Duodenal mucosa (tissue), 2 donors: Measurements from ENCODE around the gene FAM83B.

Experiments
- H3K27ac ChIP-seq: one replicate; pipeline ENCODE4 v1.7.0; 2013; ENCODE audit warnings: low read depth, low read length
- H3K27me3 ChIP-seq, 2 donors: one replicate each; pipeline ENCODE4 v1.7.0; 2013; ENCODE audit warnings: low read length in 2 of 2, control low read depth in 1 of 2; ENCODE audit not compliant: insufficient read depth in 2 of 2, control insufficient read depth in 1 of 2
- H3K36me3 ChIP-seq, 2 donors: one replicate each; pipeline ENCODE4 v1.7.0; 2013; ENCODE audit warnings: low read length in 2 of 2, control low read depth in 1 of 2; ENCODE audit not compliant: insufficient read depth in 2 of 2, control insufficient read depth in 1 of 2
- H3K4me1 ChIP-seq, 2 donors: one replicate each; pipeline ENCODE4 v1.7.0; 2013; ENCODE audit warnings: low read length in 2 of 2, control low read depth in 1 of 2; ENCODE audit not compliant: insufficient read depth in 2 of 2, control insufficient read depth in 1 of 2
- H3K4me3 ChIP-seq, 2 donors: one replicate each; pipeline ENCODE4 v1.7.0; 2013; ENCODE audit warnings: low read length in 2 of 2, low read depth in 1 of 2
- H3K9ac ChIP-seq, 2 donors: one replicate each; pipeline ENCODE4 v1.7.0; 2013; ENCODE audit warnings: low read length in 2 of 2, low read depth in 1 of 2
- H3K9me3 ChIP-seq, 2 donors: one replicate each; pipeline ENCODE4 v1.7.0; 2013; ENCODE audit warnings: low read length in 2 of 2, control low read depth in 1 of 2; ENCODE audit not compliant: control insufficient read depth in 1 of 2

Gene FAM83B

GRCh38 chr6:54910431-54910884, 63.9 kb downstream of the FAM83B start:
- H3K4me3 ChIP-seq = peak overlapping the region; percentile 24 to 40
- no peak overlapping the region for H3K27ac ChIP-seq
- no peak overlapping the region for H3K9ac ChIP-seq
- H3K27me3 ChIP-seq = no peaks in the 10 kb centered on the region
- no peaks in the 10 kb centered on the region for H3K36me3 ChIP-seq
- H3K9me3 ChIP-seq = no peaks in the 10 kb centered on the region
- H3K4me1 ChIP-seq = peaks cover 4 to 7% of the 10 kb centered on the region in 2 donors

DNA sequence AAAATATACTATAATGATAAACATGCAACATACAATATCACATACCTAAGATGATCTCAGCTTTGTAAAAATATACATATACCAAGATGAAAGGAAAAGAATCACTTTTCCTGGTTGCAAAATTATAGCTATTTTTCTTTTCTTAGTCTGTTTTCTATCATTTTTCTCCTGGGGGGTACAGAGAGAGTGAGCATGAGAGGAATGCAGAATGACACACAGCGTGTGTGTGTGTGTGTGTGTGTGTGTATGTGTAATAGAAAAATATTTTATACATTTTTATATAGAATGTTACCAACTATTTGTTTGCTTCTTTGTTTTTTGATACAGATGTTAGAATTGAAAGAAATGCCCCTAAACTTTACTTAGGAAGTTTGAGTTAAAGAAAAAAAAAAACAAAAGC, 64.3 kb downstream of the FAM83B start:
- Histone ChIP-seq H3K4me3 (no peak overlapping the region), H3K9ac (no peak overlapping the region), H3K9me3 (no peaks in the 10 kb centered on the region), H3K27ac (no peak overlapping the region), H3K4me1 (peaks cover 4 to 7% of the 10 kb centered on the region in 2 donors), H3K27me3 (no peaks in the 10 kb centered on the region), H3K36me3 (no peaks in the 10 kb centered on the region)

DNA sequence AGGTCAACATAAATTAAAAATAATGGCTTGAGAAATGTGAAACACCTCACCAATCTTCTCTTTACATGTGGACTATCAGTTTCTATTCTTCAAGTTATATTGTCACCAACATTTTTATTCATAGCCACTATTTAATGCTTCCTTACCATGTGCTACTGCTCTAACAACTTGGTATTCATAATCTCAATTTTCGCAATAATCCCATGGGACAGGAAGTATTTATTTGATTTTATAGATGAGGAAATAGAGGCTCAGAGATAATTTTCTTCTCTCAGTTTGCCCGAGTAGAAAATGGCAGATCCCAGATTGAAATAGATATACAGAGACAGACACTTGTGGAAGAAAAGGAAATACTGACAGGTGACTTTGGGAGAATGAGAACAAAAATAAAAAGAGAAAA, 66.6 kb downstream of the FAM83B start:
- Histone ChIP-seq H3K27ac (no peak overlapping the region), H3K9me3 (no peaks in the 10 kb centered on the region), H3K9ac (no peak overlapping the region), H3K4me3 (no peak overlapping the region), H3K27me3 (no peaks in the 10 kb centered on the region), H3K36me3 (no peaks in the 10 kb centered on the region), H3K4me1 (peaks cover 4 to 11% of the 10 kb centered on the region in 2 donors)

- H3K4me3 ChIP-seq = no peak overlapping the region
- no peaks in the 10 kb centered on the region for H3K9me3 ChIP-seq
- no peak overlapping the region for H3K9ac ChIP-seq
- no peaks in the 10 kb centered on the region for H3K27me3 ChIP-seq
- no peaks in the 10 kb centered on the region for H3K36me3 ChIP-seq
- H3K4me1 ChIP-seq = peaks cover 0 to 4% of the 10 kb centered on the region in 2 donors
- H3K27ac ChIP-seq = no peak overlapping the region
These were observed 70.3 kb downstream of the FAM83B start for GRCh38 chr6:54916858-54917257.

GRCh38 chr6:54920628-54921027, 74.1 kb downstream of the FAM83B start:
- H3K9ac ChIP-seq = no peak overlapping the region
- H3K9me3 ChIP-seq = no peaks in the 10 kb centered on the region
- H3K36me3 ChIP-seq = no peaks in the 10 kb centered on the region
- no peaks in the 10 kb centered on the region for H3K27me3 ChIP-seq
- H3K4me3 ChIP-seq = no peak overlapping the region
- no peak overlapping the region for H3K27ac ChIP-seq
- H3K4me1 ChIP-seq = peaks cover 0 to 4% of the 10 kb centered on the region in 2 donors

- no peaks in the 10 kb centered on the region for H3K36me3 ChIP-seq
- no peaks in the 10 kb centered on the region for H3K4me1 ChIP-seq
- no peaks in the 10 kb centered on the region for H3K27me3 ChIP-seq
- no peak overlapping the region for H3K9ac ChIP-seq
- no peak overlapping the region for H3K4me3 ChIP-seq
- no peak overlapping the region for H3K27ac ChIP-seq
- H3K9me3 ChIP-seq = no peaks in the 10 kb centered on the region
These were observed 75.3 kb downstream of the FAM83B start for GRCh38 chr6:54921891-54922290.

DNA sequence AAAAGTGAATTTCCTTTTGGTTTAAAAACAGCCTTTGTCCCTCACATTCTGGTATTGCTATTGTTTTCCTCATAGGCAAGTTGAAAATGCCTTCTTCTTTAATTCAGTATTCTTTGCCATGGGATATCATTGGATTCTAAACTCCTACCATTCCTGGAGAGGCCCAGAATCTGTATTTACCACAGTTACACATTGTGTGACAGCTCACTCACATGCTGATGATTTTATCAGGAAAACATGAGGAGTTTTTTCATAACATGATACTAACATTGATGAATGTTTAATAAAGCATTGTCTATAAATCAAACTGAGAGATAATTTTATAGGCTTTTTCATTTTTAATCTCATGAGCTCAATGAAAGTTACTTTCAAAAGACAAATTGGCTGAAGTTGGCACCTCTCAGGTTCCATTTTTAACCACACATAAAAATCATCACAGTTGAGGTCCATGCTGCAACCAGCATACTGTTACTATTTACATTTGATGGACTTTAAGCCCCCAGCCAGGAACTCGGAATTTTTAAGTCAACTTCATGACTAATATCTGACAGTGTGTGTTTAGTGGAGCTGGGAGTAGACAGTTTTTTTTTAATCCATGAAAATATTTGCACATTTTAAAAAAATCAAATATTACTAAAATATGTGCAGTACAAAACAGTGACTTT, 82.8 kb downstream of the FAM83B start:
- H3K27ac ChIP-seq = no peak overlapping the region
- H3K36me3 ChIP-seq = no peaks in the 10 kb centered on the region
- H3K4me3 ChIP-seq = no peak overlapping the region
- no peaks in the 10 kb centered on the region for H3K27me3 ChIP-seq
- H3K9ac ChIP-seq = no peak overlapping the region
- peaks cover 5 to 6% of the 10 kb centered on the region in 2 donors for H3K9me3 ChIP-seq
- H3K4me1 ChIP-seq = no peaks in the 10 kb centered on the region

GRCh38 chr6:54932622-54933021, 86.1 kb downstream of the FAM83B start:
- no peaks in the 10 kb centered on the region for H3K36me3 ChIP-seq
- H3K27me3 ChIP-seq = no peaks in the 10 kb centered on the region
- H3K9me3 ChIP-seq = peaks cover 5 to 6% of the 10 kb centered on the region in 2 donors

GRCh38 chr6:54935739-54936138, 89.2 kb downstream of the FAM83B start:
- no peak overlapping the region for H3K4me3 ChIP-seq
- peaks cover 4 to 7% of the 10 kb centered on the region in 2 donors for H3K36me3 ChIP-seq
- no peaks in the 10 kb centered on the region for H3K27me3 ChIP-seq
- H3K4me1 ChIP-seq = no peaks in the 10 kb centered on the region
- H3K9ac ChIP-seq = no peak overlapping the region
- H3K27ac ChIP-seq = no peak overlapping the region
- H3K9me3 ChIP-seq = peaks cover 5 to 6% of the 10 kb centered on the region in 2 donors

More at GRCh38 chr6:54932622-54933021, 86.1 kb downstream of the FAM83B start:
- H3K27ac ChIP-seq = no peak overlapping the region
- H3K4me1 ChIP-seq = no peaks in the 10 kb centered on the region
- H3K4me3 ChIP-seq = no peak overlapping the region
- H3K9ac ChIP-seq = no peak overlapping the region

DNA sequence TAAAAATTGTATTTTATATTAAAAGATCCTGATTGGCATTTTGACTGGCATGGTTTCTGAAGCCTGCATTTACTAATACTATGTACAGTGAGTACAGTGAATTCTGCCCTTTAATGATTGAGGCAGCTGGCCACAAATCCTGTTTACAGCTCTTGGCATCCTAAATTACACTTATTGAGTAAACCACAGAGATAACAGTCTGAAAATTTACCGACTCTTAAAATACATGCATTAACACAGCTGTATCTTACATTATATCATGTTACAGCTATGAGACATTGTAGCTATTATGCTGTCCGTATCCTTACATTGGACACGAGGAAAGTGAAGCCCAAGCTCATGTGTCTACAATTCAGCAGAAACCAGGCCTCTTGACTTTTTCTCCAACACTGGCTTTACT, 90.8 kb downstream of the FAM83B start:
- Histone ChIP-seq H3K36me3 (peaks cover 4 to 7% of the 10 kb centered on the region in 2 donors), H3K27me3 (no peaks in the 10 kb centered on the region), H3K9ac (no peak overlapping the region), H3K4me3 (no peak overlapping the region), H3K27ac (no peak overlapping the region), H3K9me3 (peaks cover under 1 to 6% of the 10 kb centered on the region in 2 donors), H3K4me1 (no peaks in the 10 kb centered on the region)
